ENCODE measurements around the gene PTCD2.
A peak's percentile ranks its signal among the peaks of the same experiment; 100 is the strongest.

The PTCD2 gene, protein sequence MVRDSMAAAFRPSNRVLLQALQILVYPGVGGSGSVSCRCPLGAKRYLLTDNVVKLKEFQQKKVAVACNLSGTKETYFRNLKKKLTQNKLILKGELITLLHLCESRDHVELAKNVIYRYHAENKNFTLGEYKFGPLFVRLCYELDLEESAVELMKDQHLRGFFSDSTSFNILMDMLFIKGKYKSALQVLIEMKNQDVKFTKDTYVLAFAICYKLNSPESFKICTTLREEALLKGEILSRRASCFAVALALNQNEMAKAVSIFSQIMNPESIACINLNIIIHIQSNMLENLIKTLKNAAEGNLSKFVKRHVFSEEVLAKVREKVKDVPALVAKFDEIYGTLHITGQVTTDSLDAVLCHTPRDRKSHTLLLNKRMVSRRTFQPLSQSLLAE

DNA sequence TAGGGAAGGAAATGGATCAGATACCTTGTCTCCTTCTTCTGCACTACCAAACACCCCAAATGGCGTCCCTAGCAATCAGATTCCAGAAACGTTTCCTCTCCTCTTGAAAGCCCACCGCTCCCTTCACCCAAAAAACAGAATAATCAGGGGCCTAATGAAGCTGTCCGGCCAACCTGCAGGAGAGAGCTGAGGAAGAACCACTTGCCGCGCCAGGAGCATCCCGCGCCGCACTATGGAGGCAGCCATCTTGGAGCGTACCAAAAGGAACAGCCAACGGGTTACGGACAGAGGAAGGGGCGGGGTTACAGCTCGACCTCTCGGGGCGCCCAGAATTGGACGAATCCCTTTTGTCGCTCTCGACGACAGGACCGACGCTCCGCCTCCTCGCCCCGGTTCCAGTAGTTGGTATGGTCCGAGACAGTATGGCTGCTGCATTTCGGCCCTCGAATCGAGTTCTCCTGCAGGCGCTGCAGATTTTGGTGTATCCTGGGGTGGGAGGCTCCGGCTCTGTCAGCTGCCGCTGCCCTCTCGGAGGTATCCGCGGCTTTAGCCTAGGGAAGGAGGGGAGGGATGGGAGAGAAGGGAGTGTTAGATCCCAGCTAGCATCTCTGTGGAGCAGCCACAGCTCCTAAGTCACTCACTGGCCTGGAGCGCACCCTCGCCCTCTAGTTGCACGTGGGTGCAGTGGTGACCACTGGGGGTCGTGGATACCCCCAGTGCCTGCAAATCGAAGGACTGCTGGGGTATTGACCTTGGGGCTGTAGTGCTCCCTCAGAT, at the start of gene PTCD2, which contains the start of gene MRPS27:
Gene PTCD2 (plus strand): TSS at position 398 of the 777 bp plus-strand sequence. CDS start 10 bp downstream, at position 408.
Gene MRPS27 (minus strand): TSS at position 265 of the 777 bp plus-strand sequence. CDS start 19 bp downstream, at position 246.
- TF ChIP-seq, protein P1, sequence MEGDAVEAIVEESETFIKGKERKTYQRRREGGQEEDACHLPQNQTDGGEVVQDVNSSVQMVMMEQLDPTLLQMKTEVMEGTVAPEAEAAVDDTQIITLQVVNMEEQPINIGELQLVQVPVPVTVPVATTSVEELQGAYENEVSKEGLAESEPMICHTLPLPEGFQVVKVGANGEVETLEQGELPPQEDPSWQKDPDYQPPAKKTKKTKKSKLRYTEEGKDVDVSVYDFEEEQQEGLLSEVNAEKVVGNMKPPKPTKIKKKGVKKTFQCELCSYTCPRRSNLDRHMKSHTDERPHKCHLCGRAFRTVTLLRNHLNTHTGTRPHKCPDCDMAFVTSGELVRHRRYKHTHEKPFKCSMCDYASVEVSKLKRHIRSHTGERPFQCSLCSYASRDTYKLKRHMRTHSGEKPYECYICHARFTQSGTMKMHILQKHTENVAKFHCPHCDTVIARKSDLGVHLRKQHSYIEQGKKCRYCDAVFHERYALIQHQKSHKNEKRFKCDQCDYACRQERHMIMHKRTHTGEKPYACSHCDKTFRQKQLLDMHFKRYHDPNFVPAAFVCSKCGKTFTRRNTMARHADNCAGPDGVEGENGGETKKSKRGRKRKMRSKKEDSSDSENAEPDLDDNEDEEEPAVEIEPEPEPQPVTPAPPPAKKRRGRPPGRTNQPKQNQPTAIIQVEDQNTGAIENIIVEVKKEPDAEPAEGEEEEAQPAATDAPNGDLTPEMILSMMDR (IDR thresholded peaks at IDR 0.05; ENCODE audit: low read depth, low read length), result no peak

GRCh38 chr5:72271702-72272101, 48.5 kb upstream of the PTCD2 start:
- H3K4me3 ChIP-seq (ENCODE audit: low read depth, low read length), result no peak overlapping the region
- TF ChIP-seq, protein P1 (IDR thresholded peaks at IDR 0.05; ENCODE audit: low read depth, low read length), result no peak

More for the DNA sequence above, at the start of gene PTCD2, which contains the start of gene MRPS27:
- H3K4me3 ChIP-seq (ENCODE audit: low read depth, low read length), result peak within 1 kb of the TSS; percentile 96

- TF ChIP-seq, protein P1 (IDR thresholded peaks at IDR 0.05; ENCODE audit: low read depth, low read length), result no peak
- no peak overlapping the region for H3K4me3 ChIP-seq (ENCODE audit: low read depth, low read length)
Measured at GRCh38 chr5:72272398-72272797, 47.8 kb upstream of the PTCD2 start.

- H3K4me3 ChIP-seq (ENCODE audit: low read depth, low read length), result no peak overlapping the region
- TF ChIP-seq, protein P1 (IDR thresholded peaks at IDR 0.05; ENCODE audit: low read depth, low read length), result no peak
Measured at GRCh38 chr5:72273547-72273946, 46.6 kb upstream of the PTCD2 start.

GRCh38 chr5:72276219-72276752, 43.9 kb upstream of the PTCD2 start:
- H3K4me3 ChIP-seq (ENCODE audit: low read depth, low read length), result no peak overlapping the region
- TF ChIP-seq, protein P1 (IDR thresholded peaks at IDR 0.05; ENCODE audit: low read depth, low read length), result no peak

- TF ChIP-seq, protein P1 (IDR thresholded peaks at IDR 0.05; ENCODE audit: low read depth, low read length), result peak; percentile 51
- H3K4me3 ChIP-seq (ENCODE audit: low read depth, low read length), result no peak overlapping the region
Measured at GRCh38 chr5:72280581-72281069, 39.5 kb upstream of the PTCD2 start.
